Transverse colon (tissue), 4 donors: ENCODE results near the gene STRIP1. TPM values are rescaled to one million over a fixed set of nuclear protein-coding genes. Genes with fewer than 3 reads are reported as not detected.

Source experiments
- DNase-seq: peaks from one replicate; pipeline ENCODE4 v3.0.0-alpha.2; 2019
- H3K27ac ChIP-seq, 4 donors: fragments of 200-600 bp; sonication (generic); 2 replicates each; pipeline ENCODE4 v1.5.1; 2016 to 2018; ENCODE audit warnings: inconsistent platforms in 4 of 4
- H3K27me3 ChIP-seq: fragments of 200-600 bp; sonication (generic); 2 replicates; pipeline ENCODE4 v1.5.1; 2017; ENCODE audit warnings: inconsistent platforms
- H3K36me3 ChIP-seq, 4 donors: fragments of 200-600 bp; sonication (generic); 2 replicates each; pipeline ENCODE4 v1.5.1; 2017 to 2019; ENCODE audit warnings: inconsistent platforms in 4 of 4
- H3K4me1 ChIP-seq, 4 donors: fragments of 200-600 bp; sonication (generic); 2 replicates each; pipeline ENCODE4 v1.5.1; 2017 to 2020; ENCODE audit warnings: inconsistent platforms in 4 of 4
- H3K4me3 ChIP-seq, 4 donors: fragments of 200-600 bp; sonication (generic); 1 replicate in 1 of 4; 2 replicates in 3 of 4; pipeline versions ENCODE4 v1.5.1 to v1.6.1; 2017 to 2019; ENCODE audit warnings: inconsistent platforms in 4 of 4
- H3K9me3 ChIP-seq, 2 donors: fragments of 200-600 bp; sonication (generic); 2 replicates each; pipeline ENCODE4 v1.5.1; 2017 to 2019; ENCODE audit warnings: inconsistent platforms in 2 of 2
- CTCF ChIP-seq, 5 experiments: fragments of 200-600 bp in 3 of 5; fragments of 450-650 bp in 2 of 5; sonication (generic) in 3 of 5; IDR thresholded peaks; 1 replicate in 2 of 5; 2 replicates in 3 of 5; pipeline ENCODE4 v1.5.1; 2016 to 2017; ENCODE audit warnings: antibody characterized with exemption in 5 of 5, inconsistent platforms in 3 of 5, mild to moderate bottlenecking in 2 of 5, moderate library complexity in 1 of 5
- EP300 ChIP-seq: sonication (generic); formaldehyde crosslinking; IDR thresholded peaks from one replicate; pipeline ENCODE4 v1.6.1; 2017; ENCODE audit warnings: antibody characterized with exemption, low read depth
- POLR2A ChIP-seq: fragments of 450-650 bp; IDR thresholded peaks from one replicate; pipeline ENCODE4 v1.6.1; 2016; ENCODE audit warnings: antibody characterized with exemption, mild to moderate bottlenecking, moderate library complexity
- POLR2AphosphoS5 ChIP-seq, 3 donors: sonication (generic); formaldehyde crosslinking; IDR thresholded peaks; one replicate each; pipeline ENCODE4 v1.6.1; 2016; ENCODE audit warnings: antibody characterized with exemption in 3 of 3
- WGBS, 2 donors: methylation state at CpG; one replicate each; pipeline ENCODE4 v1.1.5; 2018; ENCODE audit warnings: low coverage in 1 of 2; 5-methylcytosine and 5-hydroxymethylcytosine counted together
- in situ Hi-C, 4 donors: fragments of 200-750 bp; cut with MboI; loops; one replicate each; pipeline versions ENCODE4 v1.15.0 to v1.15.1; 2017; ENCODE audit warnings: low sequenced_read_pairs in 3 of 4, low pct_ligation_motif_present in 1 of 4, low pct_unique_long_range_greater_than_20kb in 1 of 4
- intact Hi-C: fragments of 100-400 bp; cut with DNase I; formaldehyde crosslinking; loops from one replicate; pipeline ENCODE4 v1.15.1; 2023; ENCODE audit warnings: low total_unique reads
- total RNA-seq, 4 donors: library from RNA; depleted of rRNA; stranded (reverse); fragments of >200 nt; gene quantifications; one replicate each; pipeline ENCODE4 v1.1.0, GENCODE V29; 2016

Gene STRIP1
- total RNA-seq, 4 donors from 2014 or later: 32.6 to 72.2 (median 58.7) TPM

DNA sequence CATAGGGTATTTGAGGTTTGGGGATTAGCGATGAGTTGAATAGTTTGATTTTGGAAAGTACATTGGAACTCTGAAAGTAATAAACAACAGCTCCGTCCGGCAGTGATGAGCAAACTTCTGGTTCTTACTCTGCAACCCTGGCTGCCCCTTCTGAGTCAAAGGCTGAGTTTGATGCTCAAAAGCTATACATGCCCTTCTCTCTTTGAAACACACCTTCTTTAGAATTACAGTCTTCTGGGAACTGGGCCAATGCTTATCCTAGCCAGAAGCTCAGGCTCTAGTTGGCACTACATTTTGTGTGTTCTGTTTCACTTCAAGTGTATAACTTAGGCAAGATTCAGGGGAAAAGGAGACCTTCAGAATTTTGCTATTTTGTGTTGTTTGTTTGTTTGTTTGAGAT lies 40.5 kb upstream of the STRIP1 start:
- Histone ChIP-seq H3K4me1 (peaks cover 32 to 73% (median 50%) of the 10 kb centered on the region in 4 donors), H3K9me3 (no peaks in the 10 kb centered on the region), H3K4me3 (no peak overlapping the region), H3K27me3 (no peaks in the 10 kb centered on the region), H3K36me3 (no peaks in the 10 kb centered on the region), H3K27ac (peak overlapping the region; percentile 51 to 78 (median 72))
- TF ChIP-seq CTCF (IDR thresholded peaks at IDR 0.05): no peak
- TF ChIP-seq EP300: no peak
- no peak for TF ChIP-seq POLR2AphosphoS5 (IDR thresholded peaks at IDR 0.05)
- TF ChIP-seq POLR2A: no peak
- in situ Hi-C loops: loop anchor here in 1 of 4 donors (25.0 kb wide), 2 partner anchors 332 to 457 kb away; partner anchors contain the start of genes GNAI3, GPR61, GSTM2 and GSTM4
- no peak for DNase-seq
- 16 to 42% methylated on average over 2 to 3 of the region's 3 CpGs for WGBS, 2 donors
- intact Hi-C loops: no loop called here

- no peak for DNase-seq
- Histone ChIP-seq H3K36me3 (no peaks in the 10 kb centered on the region), H3K4me1 (peaks cover 32 to 69% (median 45%) of the 10 kb centered on the region in 4 donors), H3K4me3 (no peak overlapping the region), H3K9me3 (no peaks in the 10 kb centered on the region), H3K27me3 (no peaks in the 10 kb centered on the region), H3K27ac (peak overlapping the region; percentile 51 to 78 (median 72))
- WGBS, 2 donors: 43 to 50% methylated on average over 1 of the region's 1 CpG
- in situ Hi-C loops (loop anchor here in 1 of 4 donors (25.0 kb wide), 2 partner anchors 332 to 457 kb away; partner anchors contain the start of genes GNAI3, GPR61, GSTM2 and GSTM4), intact Hi-C loops (no loop called here)
- no peak for TF ChIP-seq POLR2A
- TF ChIP-seq POLR2AphosphoS5 (IDR thresholded peaks at IDR 0.05): peak in 1 of 3 donors; percentile 42
Observed at GRCh38 chr1:109994654-109995053, 39.8 kb upstream of the STRIP1 start.

GRCh38 chr1:109995536-109995935 lies 38.9 kb upstream of the STRIP1 start:
- 94% methylated on average over 2 of the region's 2 CpGs; no CpG with 5 or more reads in 1 of the 2 donors for WGBS, 2 donors
- Histone ChIP-seq H3K4me1 (peaks cover 30 to 61% (median 42%) of the 10 kb centered on the region in 4 donors), H3K4me3 (no peak overlapping the region), H3K36me3 (no peaks in the 10 kb centered on the region), H3K9me3 (no peaks in the 10 kb centered on the region), H3K27ac (peak overlapping the region; percentile 51 to 78 (median 72)), H3K27me3 (no peaks in the 10 kb centered on the region)
- in situ Hi-C loops (loop anchor here in 1 of 4 donors (25.0 kb wide), 2 partner anchors 333 to 458 kb away; partner anchors contain the start of genes GNAI3, GPR61, GSTM2 and GSTM4), intact Hi-C loops (no loop called here)
- no peak for DNase-seq
- TF ChIP-seq CTCF (IDR thresholded peaks at IDR 0.05) (no peak), POLR2A (no peak)

GRCh38 chr1:109996476-109996875 lies 37.9 kb upstream of the STRIP1 start:
- intact Hi-C loops: no loop called here
- no peak overlapping the region for H3K4me3 ChIP-seq
- no peak for DNase-seq
- WGBS, 2 donors: 85 to 100% methylated on average over 3 to 5 of the region's 5 CpGs
- H3K4me1 ChIP-seq: peaks cover 29 to 58% (median 41%) of the 10 kb centered on the region in 4 donors
- in situ Hi-C loops: loop anchor here in 1 of 4 donors (25.0 kb wide), 2 partner anchors 334 to 459 kb away; partner anchors contain the start of genes GNAI3, GPR61, GSTM2 and GSTM4
- no peaks in the 10 kb centered on the region for H3K27me3 ChIP-seq
- TF ChIP-seq POLR2AphosphoS5 (IDR thresholded peaks at IDR 0.05) (no peak), POLR2A (no peak), EP300 (no peak), CTCF (IDR thresholded peaks at IDR 0.05) (no peak)
- H3K27ac ChIP-seq: peak overlapping the region in 3 of 4 donors; percentile 9 to 78 (median 51)
- no peaks in the 10 kb centered on the region for H3K36me3 ChIP-seq
- H3K9me3 ChIP-seq: no peaks in the 10 kb centered on the region
